Smooth muscle cell (in vitro differentiated cells): ENCODE measurements around the gene B3GAT1. TPM values are rescaled to one million over a fixed set of nuclear protein-coding genes. Genes with fewer than 3 reads are reported as not detected.

ENCODE experiments used
- DNase-seq: peaks from one replicate; lab custom pipeline; 2025; ENCODE audit not compliant: unreplicated experiment; lab: John Stamatoyannopoulos, UW
- H2AFZ ChIP-seq: fragments of 200-600 bp; sonication (generic); 2 replicates; pipeline ENCODE4 v1.6.0; 2016; ENCODE audit warnings: antibody characterized with exemption, low read depth, mild to moderate bottlenecking
- H3F3A ChIP-seq: fragments of 200-600 bp; sonication (generic); 2 replicates; pipeline ENCODE4 v1.6.0; 2017; ENCODE audit warnings: antibody characterized with exemption, low read depth
- H3K27ac ChIP-seq: fragments of 200-600 bp; sonication (generic); 2 replicates; pipeline ENCODE4 v1.5.1; 2016; ENCODE audit warnings: low read depth, mild to moderate bottlenecking
- H3K27me3 ChIP-seq: fragments of 200-600 bp; sonication (generic); 2 replicates; pipeline ENCODE4 v1.6.1; 2016; ENCODE audit warnings: low read depth, mild to moderate bottlenecking
- H3K36me3 ChIP-seq: fragments of 200-600 bp; sonication (generic); 2 replicates; pipeline ENCODE4 v1.5.1; 2016; ENCODE audit warnings: low read depth
- H3K4me1 ChIP-seq: fragments of 200-600 bp; sonication (generic); 2 replicates; pipeline ENCODE4 v1.5.1; 2016; ENCODE audit warnings: low read depth
- H3K4me2 ChIP-seq: fragments of 200-600 bp; sonication (generic); 2 replicates; pipeline ENCODE4 v1.6.0; 2016; ENCODE audit warnings: mild to moderate bottlenecking
- H3K4me3 ChIP-seq: fragments of 200-600 bp; sonication (generic); 2 replicates; pipeline ENCODE4 v1.5.1; 2016; ENCODE audit warnings: mild to moderate bottlenecking
- H3K79me2 ChIP-seq: fragments of 200-600 bp; sonication (generic); 2 replicates; pipeline ENCODE4 v1.6.0; 2016; ENCODE audit warnings: low read depth, mild to moderate bottlenecking
- H3K9ac ChIP-seq: fragments of 200-600 bp; sonication (generic); 2 replicates; pipeline ENCODE4 v1.6.0; 2016; ENCODE audit warnings: low read depth
- H3K9me3 ChIP-seq: fragments of 200-600 bp; sonication (generic); replicated peaks from 2 replicates; pipeline ENCODE4 v1.5.1; 2016; ENCODE audit warnings: low read depth
- H4K20me1 ChIP-seq: fragments of 200-600 bp; sonication (generic); 2 replicates; pipeline ENCODE4 v1.6.0; 2016; ENCODE audit warnings: low read depth
- WGBS: methylation state at CpG from one replicate; pipeline ENCODE4 v1.1.7; 2016; ENCODE audit warnings: low lambda C conversion rate; 5-methylcytosine and 5-hydroxymethylcytosine counted together
- polyA plus RNA-seq: library from polyadenylated mRNA; unstranded; fragments of >200 nt; fragmentation: Nextera tagmentation; extraction: Ambion mirVana; gene quantifications from 2 replicates; pipeline ENCODE4 v1.2.1, GENCODE V29; 2016
- total RNA-seq: library from RNA; depleted of rRNA; stranded (reverse); fragments of >200 nt; gene quantifications from 2 replicates; pipeline ENCODE4 v1.2.3, GENCODE V29; 2014
- TF ChIP-seq, protein P1 (sequence below): fragments of 200-600 bp; sonication (generic); IDR thresholded peaks from 2 replicates; pipeline ENCODE4 v1.5.1; 2017; ENCODE audit warnings: borderline replicate concordance, mild to moderate bottlenecking, antibody characterized with exemption; ENCODE audit not compliant: insufficient read depth, poor library complexity, severe bottlenecking

Gene B3GAT1
- total and polyA plus RNA-seq, 2 experiments from 2014 or later, result not detected

DNA sequence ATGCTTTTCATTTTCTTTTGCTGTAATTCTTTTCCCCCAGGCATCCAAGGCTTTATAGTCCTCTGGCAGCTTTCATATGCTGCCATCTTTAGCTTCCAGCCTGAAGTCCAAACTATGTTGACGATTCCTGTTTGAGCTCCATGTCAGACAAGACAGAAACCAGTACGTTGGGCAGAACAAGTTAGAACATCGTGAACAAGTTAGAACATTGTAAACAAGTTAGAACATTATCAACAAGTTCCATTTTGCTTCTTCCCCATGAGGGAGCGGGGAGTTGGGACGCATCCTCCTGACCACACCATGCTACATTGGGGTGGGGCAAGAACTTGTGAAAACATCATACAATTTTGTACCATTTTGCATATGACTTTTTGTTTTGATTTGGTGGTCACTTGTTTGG is 56.4 kb downstream of the B3GAT1 start:
- H4K20me1 ChIP-seq, result no peaks in the 10 kb centered on the region
- H3K9me3 ChIP-seq, result no peaks in the 10 kb centered on the region
- H3F3A ChIP-seq, result no peaks in the 10 kb centered on the region
- no peak overlapping the region for H3K9ac ChIP-seq
- WGBS, result 61% methylated on average over 5 of the region's 5 CpGs
- no peaks in the 10 kb centered on the region for H3K36me3 ChIP-seq
- TF ChIP-seq, protein P1, sequence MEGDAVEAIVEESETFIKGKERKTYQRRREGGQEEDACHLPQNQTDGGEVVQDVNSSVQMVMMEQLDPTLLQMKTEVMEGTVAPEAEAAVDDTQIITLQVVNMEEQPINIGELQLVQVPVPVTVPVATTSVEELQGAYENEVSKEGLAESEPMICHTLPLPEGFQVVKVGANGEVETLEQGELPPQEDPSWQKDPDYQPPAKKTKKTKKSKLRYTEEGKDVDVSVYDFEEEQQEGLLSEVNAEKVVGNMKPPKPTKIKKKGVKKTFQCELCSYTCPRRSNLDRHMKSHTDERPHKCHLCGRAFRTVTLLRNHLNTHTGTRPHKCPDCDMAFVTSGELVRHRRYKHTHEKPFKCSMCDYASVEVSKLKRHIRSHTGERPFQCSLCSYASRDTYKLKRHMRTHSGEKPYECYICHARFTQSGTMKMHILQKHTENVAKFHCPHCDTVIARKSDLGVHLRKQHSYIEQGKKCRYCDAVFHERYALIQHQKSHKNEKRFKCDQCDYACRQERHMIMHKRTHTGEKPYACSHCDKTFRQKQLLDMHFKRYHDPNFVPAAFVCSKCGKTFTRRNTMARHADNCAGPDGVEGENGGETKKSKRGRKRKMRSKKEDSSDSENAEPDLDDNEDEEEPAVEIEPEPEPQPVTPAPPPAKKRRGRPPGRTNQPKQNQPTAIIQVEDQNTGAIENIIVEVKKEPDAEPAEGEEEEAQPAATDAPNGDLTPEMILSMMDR, result no peak
- H3K27me3 ChIP-seq, result no peaks in the 10 kb centered on the region
- H3K27ac ChIP-seq, result no peak overlapping the region
- no peak overlapping the region for H3K4me3 ChIP-seq
- H3K4me2 ChIP-seq, result no peak overlapping the region
- H3K79me2 ChIP-seq, result no peaks in the 10 kb centered on the region
- no peak for DNase-seq
- no peak overlapping the region for H2AFZ ChIP-seq
- H3K4me1 ChIP-seq, result no peaks in the 10 kb centered on the region

DNA sequence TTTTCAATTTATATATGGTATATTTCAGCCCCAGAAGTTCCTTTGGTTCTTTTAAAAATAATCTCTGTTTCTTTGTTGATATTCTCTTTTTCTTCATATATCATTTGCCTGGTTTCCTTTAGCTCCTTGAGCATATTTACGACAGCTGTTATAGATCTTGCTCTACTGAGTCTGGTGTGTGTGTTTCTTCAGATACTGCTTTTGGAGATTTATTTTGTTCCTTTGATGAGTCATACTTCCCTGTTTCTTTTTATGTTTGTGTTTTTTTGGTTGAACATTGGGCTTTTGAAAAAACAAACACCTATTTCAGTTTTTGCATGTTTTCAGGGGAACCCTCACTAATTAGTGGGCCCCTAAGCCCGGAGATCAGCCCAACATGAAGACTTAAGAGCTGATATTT is 56.9 kb downstream of the B3GAT1 start:
- Histone ChIP-seq H3K4me2 (no peak overlapping the region), H3K27me3 (no peaks in the 10 kb centered on the region), H4K20me1 (no peaks in the 10 kb centered on the region), H3K27ac (no peak overlapping the region), H3K79me2 (no peaks in the 10 kb centered on the region), H3K9me3 (no peaks in the 10 kb centered on the region), H3K36me3 (no peaks in the 10 kb centered on the region), H3F3A (no peaks in the 10 kb centered on the region), H3K4me3 (no peak overlapping the region), H3K9ac (no peak overlapping the region), H3K4me1 (no peaks in the 10 kb centered on the region), H2AFZ (no peak overlapping the region)
- DNase-seq, result no peak
- TF ChIP-seq, protein P1, result no peak
- 62% methylated on average over 2 of the region's 2 CpGs for WGBS

DNA sequence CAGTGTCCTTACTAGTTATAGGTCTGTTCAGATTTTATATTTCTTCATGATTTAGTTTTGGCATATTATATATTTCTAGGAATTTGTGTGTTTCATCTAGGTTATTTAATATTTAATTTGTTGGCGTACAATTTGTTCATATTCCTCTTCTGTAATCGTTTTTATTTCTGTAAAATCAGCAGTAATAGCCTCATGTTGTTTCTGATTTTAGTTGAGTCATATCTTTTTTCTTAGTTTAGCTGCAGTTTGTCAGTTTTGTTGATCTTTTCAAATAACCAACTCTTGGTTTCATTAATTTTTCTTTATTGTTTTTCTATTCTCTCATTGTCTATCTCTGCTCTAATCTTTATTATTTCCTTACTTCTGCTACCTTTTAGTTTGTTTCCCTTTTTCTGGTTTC is 59.9 kb downstream of the B3GAT1 start:
- Histone ChIP-seq H2AFZ (no peak overlapping the region), H3K79me2 (no peaks in the 10 kb centered on the region), H3K4me1 (no peaks in the 10 kb centered on the region), H3K4me2 (no peak overlapping the region), H3K27ac (no peak overlapping the region), H3K4me3 (no peak overlapping the region), H3K36me3 (no peaks in the 10 kb centered on the region), H3F3A (no peaks in the 10 kb centered on the region), H3K27me3 (no peaks in the 10 kb centered on the region), H4K20me1 (no peaks in the 10 kb centered on the region), H3K9me3 (no peaks in the 10 kb centered on the region), H3K9ac (no peak overlapping the region)
- TF ChIP-seq, protein P1, result no peak
- DNase-seq, result no peak
- 93% methylated on average over 2 of the region's 2 CpGs for WGBS

DNA sequence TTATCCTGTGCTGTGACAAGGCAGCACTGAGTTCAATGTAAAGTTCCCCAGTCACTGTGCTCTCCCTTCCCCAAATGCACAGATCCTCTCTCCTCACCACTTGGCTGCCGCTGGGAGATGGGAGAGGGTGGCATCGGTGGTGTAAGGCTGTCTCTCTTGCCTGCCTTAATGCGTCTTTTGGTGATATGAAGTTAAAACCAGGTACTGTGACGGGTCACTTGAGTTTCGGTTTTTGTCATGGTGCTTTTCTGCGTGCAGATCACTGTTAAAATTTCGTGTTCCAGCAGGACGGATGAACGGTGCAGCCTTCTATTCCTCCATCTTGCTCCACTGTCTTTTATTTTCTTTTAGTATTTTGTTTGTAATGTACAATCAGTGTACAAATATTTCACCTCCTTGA is 61.7 kb downstream of the B3GAT1 start:
- Histone ChIP-seq H3K27ac (no peak overlapping the region), H2AFZ (no peak overlapping the region), H3K9ac (no peak overlapping the region), H3K27me3 (no peaks in the 10 kb centered on the region), H4K20me1 (no peaks in the 10 kb centered on the region), H3F3A (no peaks in the 10 kb centered on the region), H3K36me3 (no peaks in the 10 kb centered on the region), H3K9me3 (no peaks in the 10 kb centered on the region), H3K4me1 (no peaks in the 10 kb centered on the region), H3K4me2 (no peak overlapping the region), H3K4me3 (no peak overlapping the region), H3K79me2 (no peaks in the 10 kb centered on the region)
- no peak for DNase-seq
- TF ChIP-seq, protein P1, result no peak
- WGBS, result 92% methylated on average over 9 of the region's 9 CpGs
